Measurements from ENCODE around the gene SERTAD2. TPM values are rescaled to one million over a fixed set of nuclear protein-coding genes. Genes with fewer than 3 reads are reported as not detected.

Gene SERTAD2
- total and polyA plus RNA-seq, 2 donors (not counting 3 experiments of a cell fraction or from before 2014, with no cell fraction given), result 5.5 to 11.2 TPM

- no peaks in the 10 kb centered on the region for H3K79me2 ChIP-seq (ENCODE audit: control insufficient read depth, insufficient read depth, low read length)
- POLR2A ChIA-PET, result no interaction called here
- no peaks in the 10 kb centered on the region for H3K27me3 ChIP-seq (ENCODE audit: control insufficient read depth in 2 of 2, insufficient read depth in 2 of 2, low read length in 2 of 2)
- H3K9ac ChIP-seq (replicated peaks; ENCODE audit: extremely low read depth, insufficient read depth, low read length), result no peak overlapping the region
- FAIRE-seq (no peak), DNase-seq (ENCODE audit: low read depth, low spot score) (no peak)
- no peaks in the 10 kb centered on the region for H4K20me1 ChIP-seq (replicated peaks; ENCODE audit: control insufficient read depth, extremely low read depth, insufficient read depth, low read length)
- H3K9me3 ChIP-seq (replicated peaks; ENCODE audit: control insufficient read depth, insufficient read depth, low read length), result no peaks in the 10 kb centered on the region
- CTCF ChIA-PET, result no interaction called here
- TF ChIP-seq POLR2AphosphoS5 (IDR thresholded peaks at IDR 0.05; ENCODE audit: insufficient read depth, low read depth, low read length) (no peak), MAX (IDR thresholded peaks at IDR 0.05; ENCODE audit: insufficient read depth, insufficient read length) (no peak), GATA2 (IDR thresholded peaks at IDR 0.05; ENCODE audit: insufficient read depth, insufficient read length, low read depth, low read length) (no peak), JUN (IDR thresholded peaks at IDR 0.05; ENCODE audit: borderline replicate concordance, insufficient read depth, insufficient read length, low read depth) (no peak), POLR2A (IDR thresholded peaks at IDR 0.05; ENCODE audit: low read depth, low read length) (no peak), FOS (IDR thresholded peaks at IDR 0.05; ENCODE audit: borderline replicate concordance, insufficient read depth, low read length) (no peak), MYC (IDR thresholded peaks at IDR 0.05; ENCODE audit: low read depth, low read length) (no peak)
- TF ChIP-seq, protein P1, sequence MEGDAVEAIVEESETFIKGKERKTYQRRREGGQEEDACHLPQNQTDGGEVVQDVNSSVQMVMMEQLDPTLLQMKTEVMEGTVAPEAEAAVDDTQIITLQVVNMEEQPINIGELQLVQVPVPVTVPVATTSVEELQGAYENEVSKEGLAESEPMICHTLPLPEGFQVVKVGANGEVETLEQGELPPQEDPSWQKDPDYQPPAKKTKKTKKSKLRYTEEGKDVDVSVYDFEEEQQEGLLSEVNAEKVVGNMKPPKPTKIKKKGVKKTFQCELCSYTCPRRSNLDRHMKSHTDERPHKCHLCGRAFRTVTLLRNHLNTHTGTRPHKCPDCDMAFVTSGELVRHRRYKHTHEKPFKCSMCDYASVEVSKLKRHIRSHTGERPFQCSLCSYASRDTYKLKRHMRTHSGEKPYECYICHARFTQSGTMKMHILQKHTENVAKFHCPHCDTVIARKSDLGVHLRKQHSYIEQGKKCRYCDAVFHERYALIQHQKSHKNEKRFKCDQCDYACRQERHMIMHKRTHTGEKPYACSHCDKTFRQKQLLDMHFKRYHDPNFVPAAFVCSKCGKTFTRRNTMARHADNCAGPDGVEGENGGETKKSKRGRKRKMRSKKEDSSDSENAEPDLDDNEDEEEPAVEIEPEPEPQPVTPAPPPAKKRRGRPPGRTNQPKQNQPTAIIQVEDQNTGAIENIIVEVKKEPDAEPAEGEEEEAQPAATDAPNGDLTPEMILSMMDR (IDR thresholded peaks at IDR 0.05; ENCODE audit: extremely low read depth in 1 of 2, insufficient read depth in 1 of 2, low read depth in 1 of 2, low read length in 2 of 2), result no peak
- H3K4me2 ChIP-seq (ENCODE audit: insufficient read depth, low read length), result no peak overlapping the region
- H3K27ac ChIP-seq (ENCODE audit: insufficient read depth, low read depth, low read length), result no peak overlapping the region
- no TSS peak for BruUV-seq (replicated peaks)
- no peaks in the 10 kb centered on the region for H3K9me1 ChIP-seq (replicated peaks; ENCODE audit: control insufficient read depth, extremely low read depth, insufficient read depth, low read length)
- H3K36me3 ChIP-seq (ENCODE audit: control insufficient read depth in 2 of 2, extremely low read depth in 1 of 2, insufficient read depth in 2 of 2, low read length in 2 of 2), result no peaks in the 10 kb centered on the region
- intact Hi-C loops (cut with micrococcal nuclease) (no loop called here), dilution Hi-C loops (cut with MboI; ENCODE audit: extremely low pct_ligation_motif_present, low sequenced_read_pairs) (no loop called here)
- peaks cover 27% of the 10 kb centered on the region for H3K4me1 ChIP-seq (ENCODE audit: control insufficient read depth, extremely low read depth, insufficient read depth, low read length)
- H2AFZ ChIP-seq (ENCODE audit: low read depth, low read length), result no peak overlapping the region
- H3K4me3 ChIP-seq (replicated peaks in 1 of 3; ENCODE audit: insufficient read depth in 1 of 3, low read depth in 1 of 3, low read length in 3 of 3), result no peak overlapping the region
Observed at GRCh38 chr2:64700133-64700809, 46.6 kb upstream of the SERTAD2 start.

Measured in endothelial cell of umbilical vein (primary cell).